Measurements from ENCODE around the gene STK11IP. TPM values are rescaled to one million over a fixed set of nuclear protein-coding genes. Genes with fewer than 3 reads are reported as not detected.

The STK11IP gene
- total RNA-seq, 1 experiment from 2014 or later: 39.9 TPM

DNA sequence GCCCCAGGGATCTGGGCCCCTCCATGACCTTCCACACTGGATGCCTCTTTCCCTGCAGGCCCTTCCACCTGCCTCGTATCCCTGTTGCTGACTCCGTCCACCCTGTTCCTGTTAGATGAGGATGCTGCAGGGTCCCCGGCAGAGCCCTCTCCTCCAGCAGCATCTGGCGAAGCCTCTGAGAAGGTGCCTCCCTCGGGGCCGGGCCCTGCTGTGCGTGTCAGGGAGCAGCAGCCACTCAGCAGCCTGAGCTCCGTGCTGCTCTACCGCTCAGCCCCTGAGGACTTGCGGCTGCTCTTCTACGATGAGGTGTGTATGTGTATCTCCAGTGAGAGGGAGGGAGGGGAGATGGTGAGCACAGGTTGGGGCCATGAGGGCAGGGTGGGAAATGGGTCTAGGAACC lies 17.4 kb downstream of the STK11IP start (continued):
- TF ChIP-seq, protein P1, sequence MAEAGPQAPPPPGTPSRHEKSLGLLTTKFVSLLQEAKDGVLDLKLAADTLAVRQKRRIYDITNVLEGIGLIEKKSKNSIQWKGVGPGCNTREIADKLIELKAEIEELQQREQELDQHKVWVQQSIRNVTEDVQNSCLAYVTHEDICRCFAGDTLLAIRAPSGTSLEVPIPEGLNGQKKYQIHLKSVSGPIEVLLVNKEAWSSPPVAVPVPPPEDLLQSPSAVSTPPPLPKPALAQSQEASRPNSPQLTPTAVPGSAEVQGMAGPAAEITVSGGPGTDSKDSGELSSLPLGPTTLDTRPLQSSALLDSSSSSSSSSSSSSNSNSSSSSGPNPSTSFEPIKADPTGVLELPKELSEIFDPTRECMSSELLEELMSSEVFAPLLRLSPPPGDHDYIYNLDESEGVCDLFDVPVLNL (CRISPR knock-in tag; IDR thresholded peaks at IDR 0.05; ENCODE audit: borderline replicate concordance, low read depth): no peak

DNA sequence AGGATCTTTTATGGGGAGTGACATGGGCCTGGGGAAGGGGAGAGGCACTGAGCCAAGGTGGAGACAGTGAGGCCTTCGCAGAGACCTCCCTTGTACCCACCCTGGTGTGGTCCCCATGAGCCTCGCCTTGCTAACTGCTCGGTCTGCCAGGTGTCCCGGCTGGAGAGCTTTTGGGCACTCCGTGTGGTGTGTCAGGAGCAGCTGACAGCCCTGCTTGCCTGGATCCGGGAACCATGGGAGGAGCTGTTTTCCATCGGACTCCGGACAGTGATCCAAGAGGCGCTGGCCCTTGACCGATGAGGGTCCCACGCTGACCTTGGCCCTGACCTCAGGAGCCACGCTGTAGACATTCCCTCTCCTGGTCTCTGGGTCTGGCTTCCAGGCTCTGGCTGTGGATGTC lies 18.2 kb downstream of the STK11IP start:
- Mint-ChIP-seq H3K27ac (no peak overlapping the region), H3K4me3 (no peak overlapping the region), H3K36me3 (peaks cover 6% of the 10 kb centered on the region; the same call in 1 of the 2 replicates), H3K9me3 (no peaks in the 10 kb centered on the region), H3K4me1 (no peaks in the 10 kb centered on the region), H3K27me3 (ENCODE audit: low read depth) (no peaks in the 10 kb centered on the region)
- DNase-seq (ENCODE audit: low spot score) (no peak), ATAC-seq (no peak)
- ChIA-PET CTCF (interaction anchor here (1.0 to 2.0 kb wide), 5 partner anchors 27 to 121 kb away, joined by 3 to 7 read pairs (median 3); no protein-coding TSS in a partner anchor), POLR2A (no interaction called here)
- TF ChIP-seq, protein P2, sequence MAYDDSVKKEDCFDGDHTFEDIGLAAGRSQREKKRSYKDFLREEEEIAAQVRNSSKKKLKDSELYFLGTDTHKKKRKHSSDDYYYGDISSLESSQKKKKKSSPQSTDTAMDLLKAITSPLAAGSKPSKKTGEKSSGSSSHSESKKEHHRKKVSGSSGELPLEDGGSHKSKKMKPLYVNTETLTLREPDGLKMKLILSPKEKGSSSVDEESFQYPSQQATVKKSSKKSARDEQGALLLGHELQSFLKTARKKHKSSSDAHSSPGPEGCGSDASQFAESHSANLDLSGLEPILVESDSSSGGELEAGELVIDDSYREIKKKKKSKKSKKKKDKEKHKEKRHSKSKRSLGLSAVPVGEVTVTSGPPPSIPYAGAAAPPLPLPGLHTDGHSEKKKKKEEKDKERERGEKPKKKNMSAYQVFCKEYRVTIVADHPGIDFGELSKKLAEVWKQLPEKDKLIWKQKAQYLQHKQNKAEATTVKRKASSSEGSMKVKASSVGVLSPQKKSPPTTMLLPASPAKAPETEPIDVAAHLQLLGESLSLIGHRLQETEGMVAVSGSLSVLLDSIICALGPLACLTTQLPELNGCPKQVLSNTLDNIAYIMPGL (CRISPR knock-in tag; IDR thresholded peaks at IDR 0.05): no peak
- TF ChIP-seq, protein P3, sequence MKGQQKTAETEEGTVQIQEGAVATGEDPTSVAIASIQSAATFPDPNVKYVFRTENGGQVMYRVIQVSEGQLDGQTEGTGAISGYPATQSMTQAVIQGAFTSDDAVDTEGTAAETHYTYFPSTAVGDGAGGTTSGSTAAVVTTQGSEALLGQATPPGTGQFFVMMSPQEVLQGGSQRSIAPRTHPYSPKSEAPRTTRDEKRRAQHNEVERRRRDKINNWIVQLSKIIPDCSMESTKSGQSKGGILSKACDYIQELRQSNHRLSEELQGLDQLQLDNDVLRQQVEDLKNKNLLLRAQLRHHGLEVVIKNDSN (CRISPR knock-in tag; IDR thresholded peaks at IDR 0.05): no peak
- TF ChIP-seq FOXJ3 (CRISPR knock-in tag; IDR thresholded peaks at IDR 0.05; ENCODE audit: borderline replicate concordance) (no peak), KAT7 (CRISPR knock-in tag; IDR thresholded peaks at IDR 0.05; ENCODE audit: borderline replicate concordance) (no peak), NFATC4 (CRISPR knock-in tag; IDR thresholded peaks at IDR 0.05) (no peak), GABPB1 (CRISPR knock-in tag; IDR thresholded peaks at IDR 0.05) (no peak), GRHL2 (CRISPR knock-in tag; IDR thresholded peaks at IDR 0.05; ENCODE audit: insufficient replicate concordance, severe bottlenecking) (no peak), FOXP1 (CRISPR knock-in tag; IDR thresholded peaks at IDR 0.05; ENCODE audit: borderline replicate concordance) (no peak), SMAD3 (CRISPR knock-in tag; IDR thresholded peaks at IDR 0.05; ENCODE audit: borderline replicate concordance) (no peak), ZNF416 (CRISPR knock-in tag; IDR thresholded peaks at IDR 0.05) (no peak), NR3C1 (CRISPR knock-in tag; conservative IDR thresholded peaks at IDR 0.05; ENCODE audit: low read depth) (no peak), ETV6 (CRISPR knock-in tag; IDR thresholded peaks at IDR 0.05) (no peak), ESRRA (CRISPR knock-in tag; IDR thresholded peaks at IDR 0.05; ENCODE audit: borderline replicate concordance) (no peak)
- TF ChIP-seq, protein P4, sequence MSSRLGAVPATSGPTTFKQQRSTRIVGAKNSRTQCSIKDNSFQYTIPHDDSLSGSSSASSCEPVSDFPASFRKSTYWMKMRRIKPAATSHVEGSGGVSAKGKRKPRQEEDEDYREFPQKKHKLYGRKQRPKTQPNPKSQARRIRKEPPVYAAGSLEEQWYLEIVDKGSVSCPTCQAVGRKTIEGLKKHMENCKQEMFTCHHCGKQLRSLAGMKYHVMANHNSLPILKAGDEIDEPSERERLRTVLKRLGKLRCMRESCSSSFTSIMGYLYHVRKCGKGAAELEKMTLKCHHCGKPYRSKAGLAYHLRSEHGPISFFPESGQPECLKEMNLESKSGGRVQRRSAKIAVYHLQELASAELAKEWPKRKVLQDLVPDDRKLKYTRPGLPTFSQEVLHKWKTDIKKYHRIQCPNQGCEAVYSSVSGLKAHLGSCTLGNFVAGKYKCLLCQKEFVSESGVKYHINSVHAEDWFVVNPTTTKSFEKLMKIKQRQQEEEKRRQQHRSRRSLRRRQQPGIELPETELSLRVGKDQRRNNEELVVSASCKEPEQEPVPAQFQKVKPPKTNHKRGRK (CRISPR knock-in tag; IDR thresholded peaks at IDR 0.05; ENCODE audit: borderline replicate concordance): no peak
- TF ChIP-seq, protein P5, sequence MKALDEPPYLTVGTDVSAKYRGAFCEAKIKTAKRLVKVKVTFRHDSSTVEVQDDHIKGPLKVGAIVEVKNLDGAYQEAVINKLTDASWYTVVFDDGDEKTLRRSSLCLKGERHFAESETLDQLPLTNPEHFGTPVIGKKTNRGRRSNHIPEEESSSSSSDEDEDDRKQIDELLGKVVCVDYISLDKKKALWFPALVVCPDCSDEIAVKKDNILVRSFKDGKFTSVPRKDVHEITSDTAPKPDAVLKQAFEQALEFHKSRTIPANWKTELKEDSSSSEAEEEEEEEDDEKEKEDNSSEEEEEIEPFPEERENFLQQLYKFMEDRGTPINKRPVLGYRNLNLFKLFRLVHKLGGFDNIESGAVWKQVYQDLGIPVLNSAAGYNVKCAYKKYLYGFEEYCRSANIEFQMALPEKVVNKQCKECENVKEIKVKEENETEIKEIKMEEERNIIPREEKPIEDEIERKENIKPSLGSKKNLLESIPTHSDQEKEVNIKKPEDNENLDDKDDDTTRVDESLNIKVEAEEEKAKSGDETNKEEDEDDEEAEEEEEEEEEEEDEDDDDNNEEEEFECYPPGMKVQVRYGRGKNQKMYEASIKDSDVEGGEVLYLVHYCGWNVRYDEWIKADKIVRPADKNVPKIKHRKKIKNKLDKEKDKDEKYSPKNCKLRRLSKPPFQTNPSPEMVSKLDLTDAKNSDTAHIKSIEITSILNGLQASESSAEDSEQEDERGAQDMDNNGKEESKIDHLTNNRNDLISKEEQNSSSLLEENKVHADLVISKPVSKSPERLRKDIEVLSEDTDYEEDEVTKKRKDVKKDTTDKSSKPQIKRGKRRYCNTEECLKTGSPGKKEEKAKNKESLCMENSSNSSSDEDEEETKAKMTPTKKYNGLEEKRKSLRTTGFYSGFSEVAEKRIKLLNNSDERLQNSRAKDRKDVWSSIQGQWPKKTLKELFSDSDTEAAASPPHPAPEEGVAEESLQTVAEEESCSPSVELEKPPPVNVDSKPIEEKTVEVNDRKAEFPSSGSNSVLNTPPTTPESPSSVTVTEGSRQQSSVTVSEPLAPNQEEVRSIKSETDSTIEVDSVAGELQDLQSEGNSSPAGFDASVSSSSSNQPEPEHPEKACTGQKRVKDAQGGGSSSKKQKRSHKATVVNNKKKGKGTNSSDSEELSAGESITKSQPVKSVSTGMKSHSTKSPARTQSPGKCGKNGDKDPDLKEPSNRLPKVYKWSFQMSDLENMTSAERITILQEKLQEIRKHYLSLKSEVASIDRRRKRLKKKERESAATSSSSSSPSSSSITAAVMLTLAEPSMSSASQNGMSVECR (CRISPR knock-in tag; IDR thresholded peaks at IDR 0.05; ENCODE audit: borderline replicate concordance): no peak
- TF ChIP-seq, protein P6, sequence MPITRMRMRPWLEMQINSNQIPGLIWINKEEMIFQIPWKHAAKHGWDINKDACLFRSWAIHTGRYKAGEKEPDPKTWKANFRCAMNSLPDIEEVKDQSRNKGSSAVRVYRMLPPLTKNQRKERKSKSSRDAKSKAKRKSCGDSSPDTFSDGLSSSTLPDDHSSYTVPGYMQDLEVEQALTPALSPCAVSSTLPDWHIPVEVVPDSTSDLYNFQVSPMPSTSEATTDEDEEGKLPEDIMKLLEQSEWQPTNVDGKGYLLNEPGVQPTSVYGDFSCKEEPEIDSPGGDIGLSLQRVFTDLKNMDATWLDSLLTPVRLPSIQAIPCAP (CRISPR knock-in tag; IDR thresholded peaks at IDR 0.05): no peak
